ENCODE results near the gene RPA3. TPM values are rescaled to one million over a fixed set of nuclear protein-coding genes. Genes with fewer than 3 reads are reported as not detected.

The RPA3 gene
- total RNA-seq, 1 donor from 2014 or later: 18.2 TPM

GRCh38 chr7:7738622-7739021 lies 20.2 kb upstream of the RPA3 start:
- DNase-seq (ENCODE audit: low read depth) (no peak), FAIRE-seq (no peak)
- TF ChIP-seq CTCF (IDR thresholded peaks at IDR 0.05; ENCODE audit: insufficient read depth, low read length, severe bottlenecking): no peak
- H3K36me3 ChIP-seq (ENCODE audit: control insufficient read depth, insufficient read depth, low read length): no peaks in the 10 kb centered on the region
- H3K27me3 ChIP-seq (ENCODE audit: control insufficient read depth, insufficient read depth, low read length): no peaks in the 10 kb centered on the region
- H3K4me3 ChIP-seq (ENCODE audit: low read depth, low read length): no peak overlapping the region

DNA sequence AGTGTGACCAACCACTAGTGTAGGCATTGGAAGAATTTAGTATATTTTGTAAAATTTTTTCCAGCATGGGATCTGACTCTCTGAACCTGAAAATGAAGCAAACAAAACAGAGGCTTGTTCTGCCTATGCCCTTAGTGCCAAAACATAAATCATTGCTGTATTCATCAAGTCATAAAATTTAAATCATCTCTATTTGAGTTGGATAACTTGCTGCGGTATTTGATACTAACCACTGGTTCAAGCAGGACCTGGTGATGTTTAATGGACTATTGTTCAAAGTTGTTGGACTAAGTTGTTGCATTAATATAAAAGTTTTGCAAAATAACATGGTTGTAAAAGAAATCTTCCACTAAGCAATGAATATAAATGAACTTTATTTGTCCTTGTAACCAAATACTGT lies 19.8 kb upstream of the RPA3 start:
- no peaks in the 10 kb centered on the region for H3K36me3 ChIP-seq (ENCODE audit: control insufficient read depth, insufficient read depth, low read length)
- DNase-seq (ENCODE audit: low read depth): no peak
- no peak overlapping the region for H3K4me3 ChIP-seq (ENCODE audit: low read depth, low read length)
- H3K27me3 ChIP-seq (ENCODE audit: control insufficient read depth, insufficient read depth, low read length): no peaks in the 10 kb centered on the region
- TF ChIP-seq CTCF (IDR thresholded peaks at IDR 0.05; ENCODE audit: insufficient read depth, low read length, severe bottlenecking): no peak
- FAIRE-seq: no peak

DNA sequence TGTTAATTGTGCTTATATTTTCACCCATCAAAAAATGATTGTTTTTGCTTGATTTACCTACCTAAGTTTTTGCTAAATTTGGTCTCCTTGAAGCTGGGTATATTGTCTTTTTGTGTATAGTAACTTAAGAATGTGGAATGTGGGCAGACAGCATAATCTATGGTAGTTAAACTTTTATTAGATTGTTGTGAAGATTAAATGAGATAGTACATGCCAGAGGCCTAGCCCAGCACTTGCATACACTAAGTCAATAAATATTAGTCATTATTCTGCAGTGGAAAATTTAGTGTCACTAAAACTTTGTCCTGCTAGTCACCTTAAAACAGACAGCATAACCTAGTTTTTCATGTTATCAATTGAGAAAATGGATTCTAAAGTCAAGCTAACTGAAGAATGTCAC lies 19.3 kb upstream of the RPA3 start:
- no peak for FAIRE-seq
- no peaks in the 10 kb centered on the region for H3K36me3 ChIP-seq (ENCODE audit: control insufficient read depth, insufficient read depth, low read length)
- no peak overlapping the region for H3K4me3 ChIP-seq (ENCODE audit: low read depth, low read length)
- DNase-seq (ENCODE audit: low read depth): no peak
- no peaks in the 10 kb centered on the region for H3K27me3 ChIP-seq (ENCODE audit: control insufficient read depth, insufficient read depth, low read length)
- no peak for TF ChIP-seq CTCF (IDR thresholded peaks at IDR 0.05; ENCODE audit: insufficient read depth, low read length, severe bottlenecking)

DNA sequence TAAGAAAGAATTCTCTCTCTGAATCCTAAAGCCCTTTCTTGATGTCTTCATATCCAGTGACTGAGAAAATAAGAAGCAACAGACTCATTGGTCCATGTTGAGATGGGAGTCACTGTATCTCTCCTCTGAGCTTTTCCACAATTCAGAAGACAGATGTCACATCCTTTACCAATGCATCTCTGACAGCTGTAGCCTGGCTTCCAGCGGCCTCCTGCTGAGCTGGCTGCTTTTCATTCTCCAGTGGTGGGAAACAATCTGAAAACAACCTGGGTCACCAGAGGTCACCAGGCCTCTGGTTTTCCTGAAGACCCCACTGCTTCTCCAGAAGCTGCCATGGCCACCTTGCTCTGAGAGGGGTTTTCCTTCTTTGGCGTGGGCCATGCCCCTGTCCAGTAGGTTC lies 18.3 kb upstream of the RPA3 start:
- H3K36me3 ChIP-seq (ENCODE audit: control insufficient read depth, insufficient read depth, low read length): no peaks in the 10 kb centered on the region
- TF ChIP-seq CTCF (IDR thresholded peaks at IDR 0.05; ENCODE audit: insufficient read depth, low read length, severe bottlenecking): no peak
- H3K4me3 ChIP-seq (ENCODE audit: low read depth, low read length): no peak overlapping the region
- no peaks in the 10 kb centered on the region for H3K27me3 ChIP-seq (ENCODE audit: control insufficient read depth, insufficient read depth, low read length)
- DNase-seq (ENCODE audit: low read depth) (no peak), FAIRE-seq (no peak)

- no peak for TF ChIP-seq CTCF (IDR thresholded peaks at IDR 0.05; ENCODE audit: insufficient read depth, low read length, severe bottlenecking)
- no peak for DNase-seq (ENCODE audit: low read depth)
- no peak for FAIRE-seq
- no peak overlapping the region for H3K4me3 ChIP-seq (ENCODE audit: low read depth, low read length)
- H3K27me3 ChIP-seq (ENCODE audit: control insufficient read depth, insufficient read depth, low read length): no peaks in the 10 kb centered on the region
- H3K36me3 ChIP-seq (ENCODE audit: control insufficient read depth, insufficient read depth, low read length): no peaks in the 10 kb centered on the region
Observed at GRCh38 chr7:7732621-7733281, 14.3 kb upstream of the RPA3 start.

GRCh38 chr7:7731732-7732131 lies 13.3 kb upstream of the RPA3 start:
- no peak for DNase-seq (ENCODE audit: low read depth)
- no peak overlapping the region for H3K4me3 ChIP-seq (ENCODE audit: low read depth, low read length)
- TF ChIP-seq CTCF (IDR thresholded peaks at IDR 0.05; ENCODE audit: insufficient read depth, low read length, severe bottlenecking): no peak
- H3K27me3 ChIP-seq (ENCODE audit: control insufficient read depth, insufficient read depth, low read length): no peaks in the 10 kb centered on the region
- no peak for FAIRE-seq
- no peaks in the 10 kb centered on the region for H3K36me3 ChIP-seq (ENCODE audit: control insufficient read depth, insufficient read depth, low read length)

All from bronchial epithelial cell (primary cell).